GM19438 (cell line): ENCODE data around the gene SLC2A13.
"Not testable (repeated sequence)": the region's sequence is repeated elsewhere in the genome, so short reads cannot be mapped to it uniquely, and the experiment has no call there.

Experiments used
- ATAC-seq: cut with Tn5 transposase; IDR thresholded peaks from one replicate; pipeline ENCODE4 v1.9.1; 2021; ENCODE audit warnings: low read depth; ENCODE audit not compliant: unreplicated experiment

The SLC2A13 gene

DNA sequence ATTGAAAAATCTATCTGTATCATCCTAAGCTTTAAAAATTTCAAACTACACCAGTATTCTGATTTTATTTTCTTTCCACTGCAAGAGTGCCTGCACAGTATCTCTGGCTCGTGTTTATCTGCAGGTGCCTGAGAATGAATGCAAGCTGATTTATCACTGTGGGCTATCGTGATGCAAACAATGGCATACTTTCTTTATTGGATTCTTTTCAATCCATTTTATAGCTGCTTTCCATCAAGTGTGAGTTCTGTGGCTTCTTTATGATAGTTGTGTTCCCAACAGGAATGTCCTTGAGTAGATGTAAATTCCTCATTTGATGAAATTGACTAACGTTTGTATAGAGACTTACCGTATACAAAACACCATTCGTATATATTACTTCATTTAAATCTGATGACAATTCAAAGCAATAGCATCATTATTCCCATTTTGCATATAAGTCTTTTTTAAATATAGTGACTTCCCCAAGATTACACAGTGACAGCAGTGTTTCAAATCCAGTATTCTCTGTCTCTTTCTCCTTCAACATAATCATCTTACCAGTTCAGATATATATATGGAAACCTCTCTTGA lies 326.0 kb downstream of the SLC2A13 start:
- no peak for ATAC-seq

DNA sequence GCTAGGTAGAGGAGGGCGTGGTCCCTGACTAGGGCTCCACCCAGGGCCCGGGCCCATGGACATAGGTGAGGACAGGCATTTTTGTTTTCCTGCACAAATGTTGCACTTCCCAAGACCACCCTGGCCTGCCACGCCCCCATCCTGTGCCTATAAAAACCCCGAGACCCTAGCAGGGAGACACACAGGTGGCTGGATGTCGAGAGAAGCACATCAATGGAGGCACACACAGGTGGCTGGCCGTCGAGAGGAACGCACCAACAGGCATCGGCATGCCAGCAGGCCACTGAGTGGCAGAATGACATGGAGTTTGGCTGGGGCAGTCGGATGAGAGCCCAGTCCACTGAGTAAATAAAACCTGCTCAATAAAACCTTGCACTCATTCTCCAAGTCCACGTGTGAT lies 328.4 kb downstream of the SLC2A13 start:
- ATAC-seq: no peak

DNA sequence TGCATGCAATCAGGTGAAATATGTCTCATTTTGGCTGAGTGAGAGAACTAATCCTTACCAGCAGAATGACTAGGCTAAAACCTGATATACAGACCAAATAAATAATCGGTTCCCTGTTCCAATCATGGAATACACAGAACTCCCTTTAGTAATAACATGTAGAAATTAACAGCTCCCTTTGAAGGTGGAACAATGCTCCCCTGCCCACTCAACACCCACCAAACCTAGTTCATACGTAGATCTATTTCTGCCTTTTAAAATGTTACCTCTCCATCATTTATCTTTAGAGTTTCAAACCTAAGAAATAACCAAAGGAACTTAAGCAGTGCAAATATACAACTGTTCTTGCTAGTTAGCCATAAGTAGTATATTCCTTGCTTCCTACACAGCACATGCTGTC lies 332.6 kb downstream of the SLC2A13 start:
- ATAC-seq: no peak

DNA sequence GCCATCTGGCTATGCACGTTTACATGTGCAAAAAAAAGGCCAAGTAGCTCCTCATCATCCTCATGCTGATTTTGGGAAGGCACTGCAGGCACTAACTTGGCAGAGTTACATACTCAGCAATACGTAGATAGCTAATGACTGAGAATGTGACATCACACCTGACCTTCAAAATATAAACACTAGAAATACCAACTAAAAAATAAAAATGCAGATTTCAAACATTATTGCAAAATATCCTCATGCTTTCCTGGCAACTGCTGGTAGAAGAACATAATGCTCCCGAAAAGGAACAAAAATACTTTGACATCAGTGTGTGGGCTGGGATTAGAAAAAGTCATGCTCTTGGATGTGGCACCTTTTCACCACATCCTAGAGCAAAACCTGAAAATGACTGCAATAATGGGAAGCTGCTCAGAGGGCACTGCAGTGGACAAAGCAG lies 333.0 kb downstream of the SLC2A13 start:
- no peak for ATAC-seq

DNA sequence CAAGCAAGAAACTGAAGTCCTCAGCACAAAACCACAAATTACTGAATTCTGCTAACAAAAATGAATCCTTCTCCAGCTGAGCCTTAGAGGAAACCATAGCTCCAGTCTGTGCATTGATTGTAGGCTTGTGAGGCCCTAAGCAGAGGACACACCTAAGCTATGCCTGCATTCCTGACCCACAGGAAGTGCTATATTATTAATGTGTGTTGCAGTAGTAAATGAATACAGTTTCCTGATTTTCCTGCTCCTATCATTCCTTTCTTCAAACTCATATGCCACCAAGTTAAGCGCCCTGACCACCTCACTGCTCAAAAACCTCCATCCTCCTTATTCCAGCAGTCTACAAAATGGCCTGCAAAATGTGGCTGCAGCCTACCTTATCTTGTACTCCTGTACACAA lies 334.4 kb downstream of the SLC2A13 start:
- ATAC-seq: no peak

DNA sequence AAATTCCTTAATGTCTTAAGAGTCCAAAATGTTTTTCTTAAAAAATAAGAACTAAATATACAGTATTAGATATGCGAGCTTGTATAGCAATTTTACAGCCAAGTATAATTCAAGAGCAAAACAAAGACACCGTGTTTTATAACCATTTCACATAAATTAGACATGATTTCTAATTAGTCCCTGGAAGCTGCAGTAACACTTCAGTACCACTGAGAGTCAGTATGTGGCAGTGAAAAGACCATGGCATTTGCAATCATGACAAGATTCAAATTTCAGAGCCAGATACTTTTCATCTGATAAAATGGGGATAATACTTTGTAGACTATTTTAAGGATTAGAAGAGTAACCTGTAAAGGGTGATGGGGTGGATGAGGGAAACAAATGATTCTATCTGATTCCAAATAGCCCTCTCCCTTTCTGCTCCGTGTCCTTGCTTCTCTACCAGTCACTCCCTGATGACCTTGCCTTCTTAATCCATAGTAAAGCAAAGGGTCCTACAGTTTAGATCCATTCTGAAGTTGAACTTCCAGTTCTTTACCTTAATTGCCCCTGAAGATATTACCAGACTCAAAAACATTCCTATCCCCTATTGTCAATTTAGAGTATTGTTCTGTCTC lies 340.8 kb downstream of the SLC2A13 start:
- ATAC-seq: peak; percentile 77

DNA sequence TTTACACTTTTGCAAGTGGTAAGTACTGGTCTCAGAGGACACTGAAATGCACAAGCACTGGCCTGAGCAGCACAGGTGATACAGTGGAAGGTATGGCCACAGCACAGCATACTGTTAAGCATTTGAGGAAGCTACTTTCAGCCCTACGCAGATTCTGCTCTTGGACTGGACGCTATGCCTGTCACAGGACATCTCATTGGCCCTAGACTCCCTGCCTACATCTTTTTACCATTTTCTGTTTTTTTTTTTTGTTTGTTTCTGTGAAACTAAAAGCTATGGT lies 342.1 kb downstream of the SLC2A13 start:
- no peak for ATAC-seq

DNA sequence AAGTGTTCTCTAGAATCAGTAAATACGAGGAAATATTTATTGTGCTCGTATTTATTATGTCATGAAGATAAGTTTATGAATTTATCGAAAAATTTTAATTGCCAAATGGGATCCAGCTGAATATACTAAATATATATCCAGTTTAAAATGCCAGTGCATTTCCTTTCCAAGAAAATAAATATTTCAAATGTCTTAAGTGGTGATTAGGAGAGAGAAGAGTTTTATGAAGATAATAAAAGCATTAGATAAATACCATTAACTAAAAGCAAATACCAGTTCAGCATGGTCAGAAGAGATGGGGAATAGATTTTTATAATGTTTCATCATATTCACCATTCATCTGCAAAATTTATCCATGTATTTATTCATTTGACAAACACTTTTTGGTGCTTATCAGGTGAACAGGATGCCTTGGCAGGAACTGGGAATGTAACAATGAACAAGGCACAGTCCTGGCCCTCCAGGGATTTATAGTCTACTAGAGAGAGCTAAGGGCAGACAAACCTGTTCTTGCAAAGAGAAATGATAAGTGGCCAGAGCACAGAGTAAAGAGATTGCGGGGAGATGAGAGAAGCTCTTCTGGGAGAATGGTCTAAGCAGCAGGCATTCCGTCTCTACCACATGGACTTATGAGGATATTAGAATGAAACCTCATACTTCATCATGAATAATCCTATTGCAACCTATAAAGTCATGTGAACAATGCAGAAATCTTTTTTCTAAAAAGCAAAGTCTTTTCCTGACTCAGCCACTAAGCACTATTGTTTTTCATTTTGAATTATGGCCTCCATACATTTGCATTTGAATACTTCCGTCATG lies 342.6 kb downstream of the SLC2A13 start:
- no peak for ATAC-seq

DNA sequence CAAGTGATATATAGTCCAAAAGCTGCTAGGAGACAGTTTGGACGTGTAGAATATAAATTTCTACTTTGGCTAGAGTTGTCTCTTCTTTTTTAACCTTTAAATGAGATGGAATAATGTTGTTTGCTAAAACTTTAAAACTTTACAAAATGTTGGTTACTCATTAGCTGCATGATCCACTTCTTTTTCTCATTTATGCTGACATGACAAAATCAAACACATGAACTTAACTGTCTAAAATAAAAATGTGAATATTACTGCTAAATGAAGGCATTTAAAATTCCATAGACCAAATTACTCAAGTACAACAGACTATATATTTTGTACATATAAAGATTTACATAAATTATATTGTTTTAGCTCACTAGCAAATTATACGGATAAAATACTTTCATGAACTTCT lies 350.4 kb downstream of the SLC2A13 start:
- ATAC-seq: no peak

DNA sequence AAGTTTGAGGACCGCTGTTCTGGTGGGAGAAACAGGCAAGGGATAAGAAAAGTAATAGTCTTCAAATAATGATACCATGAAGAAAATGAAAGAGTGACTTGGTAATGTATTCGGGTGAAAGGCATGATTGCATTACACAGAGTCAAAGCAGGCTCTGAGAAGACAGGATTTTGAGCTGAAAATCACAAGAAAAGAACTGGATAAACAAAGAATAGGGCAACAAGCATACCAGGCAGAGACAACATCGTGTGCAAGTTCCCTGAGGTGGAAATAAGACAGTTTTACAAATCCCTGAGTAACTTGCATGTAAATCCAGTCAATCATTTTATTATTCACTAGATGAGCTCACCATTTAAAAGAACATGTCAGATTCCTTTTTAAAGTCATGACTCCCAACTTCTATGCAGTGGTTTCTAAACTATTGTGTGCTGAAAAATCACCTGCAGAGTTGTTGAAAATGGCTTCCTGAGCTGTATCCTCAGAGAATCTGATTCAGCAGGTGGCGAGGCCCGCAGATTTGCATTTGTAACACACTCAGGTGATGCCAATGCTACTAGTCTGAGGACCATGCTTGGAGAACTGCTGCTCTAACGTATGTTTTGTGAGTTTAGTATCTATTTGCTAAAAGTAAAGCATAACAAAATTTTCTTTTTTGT lies 353.3 kb downstream of the SLC2A13 start:
- no peak for ATAC-seq

DNA sequence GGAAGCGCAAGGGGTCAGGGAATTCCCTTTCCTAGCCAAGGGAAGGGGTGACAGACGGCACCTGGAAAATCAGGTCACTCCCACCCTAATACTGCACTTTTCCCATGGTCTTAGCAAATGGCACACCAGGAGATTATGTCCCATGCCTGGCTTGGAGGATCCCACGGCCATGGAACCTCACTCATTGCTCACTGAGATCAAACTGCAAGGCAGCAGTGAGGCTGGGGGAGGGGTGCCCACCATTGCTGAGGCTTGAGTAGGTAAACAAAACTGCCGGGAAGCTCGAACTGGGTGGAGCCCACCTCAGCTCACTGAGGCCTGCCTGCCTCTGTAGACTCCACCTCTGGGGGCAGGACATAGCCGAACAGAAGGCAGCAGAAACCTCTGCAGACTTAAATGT lies 359.7 kb downstream of the SLC2A13 start:
- not testable (repeated sequence) for ATAC-seq

DNA sequence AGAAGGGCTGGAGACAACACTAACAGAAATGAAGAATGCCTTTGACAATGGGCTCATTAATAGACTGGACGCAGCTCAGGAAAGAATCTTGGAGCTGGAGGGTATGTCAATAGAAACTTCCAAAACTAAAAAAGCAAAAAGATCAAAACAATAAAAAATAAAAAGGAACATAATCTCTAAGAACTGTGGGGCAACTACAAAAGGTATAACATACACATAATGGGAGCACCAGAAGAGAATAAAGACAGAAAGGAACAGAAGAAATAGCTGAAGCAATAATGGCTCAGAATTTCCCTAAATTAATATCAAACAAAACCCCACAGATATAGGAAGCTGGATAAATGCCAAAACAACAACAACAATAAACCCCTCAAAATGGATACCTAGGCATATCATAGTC lies 362.2 kb downstream of the SLC2A13 start:
- ATAC-seq: no peak

DNA sequence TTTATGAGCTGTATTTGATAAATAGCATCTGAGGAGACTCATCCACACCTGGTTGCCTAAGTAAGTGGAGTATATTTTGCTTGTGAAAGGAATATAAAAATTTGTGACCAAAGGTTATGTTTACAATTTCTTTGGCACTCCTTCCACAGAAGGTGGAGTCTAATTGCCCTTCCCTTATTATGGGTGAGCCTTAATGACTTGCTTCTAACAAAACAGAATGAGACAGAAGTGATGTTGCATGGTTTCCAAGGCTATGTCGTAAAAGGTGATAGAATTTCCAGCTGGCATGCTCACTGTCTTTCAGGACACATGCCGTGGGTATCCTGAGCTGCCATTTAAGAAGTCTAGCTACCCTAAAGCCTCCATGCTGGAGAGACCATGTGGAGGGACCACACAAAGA lies 369.5 kb downstream of the SLC2A13 start:
- ATAC-seq: no peak

DNA sequence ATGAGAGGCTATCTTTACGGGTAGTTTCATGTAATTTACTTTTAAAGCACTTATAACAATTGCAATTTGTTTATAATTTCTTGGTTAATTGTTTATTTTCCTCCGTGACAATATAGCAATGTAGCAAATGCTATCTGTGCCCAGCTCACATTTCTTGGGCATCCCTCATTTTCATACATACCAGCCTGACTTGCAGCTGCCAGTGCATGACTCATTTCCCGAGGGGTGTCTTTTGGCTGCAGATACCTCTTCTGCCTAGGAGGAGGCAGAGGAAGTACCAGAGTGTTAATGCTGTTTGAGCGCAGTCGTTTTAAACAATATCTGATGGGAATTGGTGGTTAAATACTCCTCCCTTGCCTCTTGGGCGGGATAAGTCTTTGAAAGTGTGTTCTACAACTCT lies 382.1 kb downstream of the SLC2A13 start:
- no peak for ATAC-seq

DNA sequence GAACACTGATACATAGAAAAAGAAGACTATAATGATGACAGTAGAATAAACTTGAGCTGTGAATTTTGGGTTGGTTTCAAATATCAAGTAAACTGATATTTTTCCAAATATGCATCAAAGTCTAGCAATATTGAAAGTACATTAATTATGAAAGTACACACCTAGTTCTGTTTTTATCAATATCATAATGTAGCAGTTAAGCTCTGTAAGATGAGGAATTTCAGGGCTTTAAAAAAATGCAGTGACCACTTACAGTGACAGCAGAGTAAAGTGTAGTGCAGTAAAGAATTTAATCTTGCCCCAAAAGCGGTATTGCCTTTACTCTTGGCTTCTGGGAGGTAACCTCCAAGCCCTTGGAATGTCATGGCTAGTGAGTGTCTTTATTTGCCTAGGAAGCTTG lies 383.4 kb downstream of the SLC2A13 start:
- ATAC-seq: no peak

DNA sequence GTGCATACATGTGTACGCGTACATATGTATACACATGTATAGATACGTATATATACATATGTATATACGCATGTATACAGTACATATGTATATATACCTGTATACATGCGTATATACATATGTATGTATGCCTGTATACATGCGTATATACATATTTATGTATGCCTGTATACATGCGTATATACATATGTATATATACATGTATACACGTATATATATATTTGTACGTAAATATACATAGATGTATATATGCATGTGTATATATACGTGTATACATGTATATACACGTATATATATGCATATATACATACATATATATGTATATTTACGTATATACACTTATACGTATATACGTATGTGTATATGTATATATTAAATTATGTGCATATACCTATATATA lies 392.3 kb downstream of the SLC2A13 start:
- no peak for ATAC-seq

DNA sequence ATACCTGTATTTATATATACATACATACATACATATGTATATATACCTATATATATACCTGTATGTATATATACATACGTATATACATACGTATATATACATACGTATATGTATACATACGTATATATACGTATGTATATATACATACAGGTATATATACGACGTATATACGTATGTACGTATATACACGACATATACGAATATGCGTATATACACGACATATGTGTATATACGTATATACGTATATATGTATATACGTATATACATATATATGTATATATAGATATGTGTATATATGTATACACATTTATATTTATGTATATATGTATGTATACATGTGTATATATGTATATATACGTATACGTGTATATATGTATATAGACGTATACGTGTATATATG lies 393.5 kb downstream of the SLC2A13 start:
- no peak for ATAC-seq
